PC-3 (cell line): ENCODE data around the gene NNMT. TPM values are rescaled to one million over a fixed set of nuclear protein-coding genes. Genes with fewer than 3 reads are reported as not detected.

ENCODE experiments used
- ATAC-seq: fragments of 200-7000 bp; cut with Tn5 transposase; 2 replicates; pipeline ENCODE4 v1.9.1; 2020; ENCODE audit warnings: mild to moderate bottlenecking, moderate library complexity
- BruUV-seq: library from RNA; stranded (reverse); fragments of 400-500 nt; replicated peaks from 2 replicates; lab custom pipeline; 2021; lab: Mats Ljungman, UMichigan
- CTCF ChIA-PET: fragments of 300-600 bp; sonication (Branson Sonifier 250); formaldehyde crosslinking; loops from one replicate; lab custom pipeline; 2022; ENCODE audit warnings: antibody characterized with exemption; lab: Charles Lee
- POLR2A ChIA-PET: fragments of 300-600 bp; sonication (Branson Sonifier 250); formaldehyde crosslinking; loops from one replicate; lab custom pipeline; 2022; ENCODE audit warnings: antibody characterized with exemption; ENCODE audit not compliant: unreplicated experiment; lab: Charles Lee
- DNase-seq: peaks from one replicate; pipeline ENCODE4 v3.0.0-alpha.2; 2015
- H2AFZ ChIP-seq: fragments of 300-600 bp; sonication (generic); 2 replicates; pipeline ENCODE4 v1.6.0; 2016; ENCODE audit warnings: antibody characterized with exemption, low read length
- H3F3A ChIP-seq: fragments of 300-600 bp; sonication (generic); one replicate; pipeline ENCODE4 v1.6.0; 2017; ENCODE audit warnings: antibody characterized with exemption, low read length, control low read depth, mild to moderate bottlenecking; ENCODE audit not compliant: unreplicated experiment
- H3K27ac ChIP-seq: fragments of 300-600 bp; sonication (generic); 2 replicates; pipeline ENCODE4 v1.5.1; 2016; ENCODE audit warnings: mild to moderate bottlenecking, low read length
- H3K27me3 ChIP-seq: fragments of 300-600 bp; sonication (generic); 2 replicates; pipeline ENCODE4 v1.6.1; 2016; ENCODE audit warnings: low read length, mixed read lengths
- H3K36me3 ChIP-seq: fragments of 300-600 bp; sonication (generic); 2 replicates; pipeline ENCODE4 v1.6.1; 2016; ENCODE audit warnings: low read depth, mixed run types, low read length, mixed read lengths
- H3K4me1 ChIP-seq: fragments of 300-600 bp; sonication (generic); 2 replicates; pipeline ENCODE4 v1.5.1; 2016; ENCODE audit warnings: low read length; ENCODE audit not compliant: insufficient read depth
- H3K4me2 ChIP-seq: fragments of 300-600 bp; sonication (generic); 2 replicates; pipeline ENCODE4 v1.6.0; 2016; ENCODE audit warnings: low read length
- H3K4me3 ChIP-seq: fragments of 300-600 bp; sonication (generic); 2 replicates; pipeline ENCODE4 v1.5.1; 2016; ENCODE audit warnings: mild to moderate bottlenecking, low read length, mixed read lengths
- H3K79me2 ChIP-seq: fragments of 300-600 bp; sonication (generic); 2 replicates; pipeline ENCODE4 v1.6.1; 2017; ENCODE audit warnings: low read length, mixed read lengths
- H3K9ac ChIP-seq: fragments of 300-600 bp; sonication (generic); 2 replicates; pipeline ENCODE4 v1.6.0; 2016; ENCODE audit warnings: mild to moderate bottlenecking, low read length
- H3K9me2 ChIP-seq: fragments of 300-600 bp; sonication (generic); replicated peaks from 2 replicates; pipeline ENCODE4 v1.6.1; 2016; ENCODE audit warnings: mixed run types, low read length, mixed read lengths
- H3K9me3 ChIP-seq: fragments of 300-600 bp; sonication (generic); 2 replicates; pipeline ENCODE4 v1.6.1; 2016; ENCODE audit warnings: low read length, mixed read lengths
- H4K20me1 ChIP-seq: fragments of 300-600 bp; sonication (generic); 2 replicates; pipeline ENCODE4 v1.6.1; 2016; ENCODE audit warnings: low read length, mixed read lengths
- EZH2 ChIP-seq: fragments of 300-600 bp; sonication (generic); IDR thresholded peaks from one replicate; pipeline ENCODE4 v1.6.1; 2017; ENCODE audit warnings: antibody characterized with exemption, mild to moderate bottlenecking, low read length; ENCODE audit not compliant: unreplicated experiment
- EZH2phosphoT487 ChIP-seq: fragments of 300-600 bp; sonication (generic); IDR thresholded peaks from 2 replicates; pipeline ENCODE4 v1.6.1; 2018; ENCODE audit warnings: mild to moderate bottlenecking, antibody characterized with exemption, low read length, borderline replicate concordance
- intact Hi-C: fragments of 100-400 bp; cut with micrococcal nuclease; formaldehyde crosslinking; loops from 2 replicates; pipeline ENCODE4 v1.9.0; 2023
- total RNA-seq: library from RNA; depleted of rRNA; stranded (reverse); fragments of >200 nt; gene quantifications from 2 replicates; pipeline ENCODE4 v1.2.3, GENCODE V29; 2014
- TF ChIP-seq, protein P1 (sequence below): fragments of 300-600 bp; sonication (generic); conservative IDR thresholded peaks from 2 replicates; pipeline ENCODE4 v1.5.1; 2017; ENCODE audit warnings: antibody characterized with exemption, low read depth, mild to moderate bottlenecking, low read length

The NNMT gene
- total RNA-seq, 1 experiment from 2014 or later = 23.3 TPM

DNA sequence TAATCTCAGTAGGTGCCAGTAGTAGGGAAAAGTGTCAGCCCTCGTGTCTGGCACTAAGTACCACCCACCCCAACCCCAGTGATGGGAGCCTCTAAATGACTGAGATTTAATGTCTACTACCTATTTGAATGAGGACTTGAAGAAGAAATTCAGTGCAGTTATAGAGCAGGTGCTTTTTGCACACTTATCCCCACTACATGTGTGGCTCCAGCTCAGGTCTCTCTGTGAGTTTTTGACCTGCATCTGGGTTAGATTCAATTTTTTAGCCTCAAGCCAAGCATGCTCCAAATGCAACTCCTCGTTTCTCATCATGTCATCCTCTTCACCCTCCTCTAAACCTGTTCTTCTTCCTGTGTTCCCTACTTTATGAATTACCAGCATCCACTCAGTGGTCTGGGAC lies 24.9 kb upstream of the NNMT start:
- Histone ChIP-seq H3F3A (no peaks in the 10 kb centered on the region), H3K9ac (no peak overlapping the region), H3K4me3 (no peak overlapping the region), H3K4me2 (no peak overlapping the region), H3K9me2 (no peaks in the 10 kb centered on the region), H3K9me3 (no peaks in the 10 kb centered on the region), H3K27me3 (peaks cover 82% of the 10 kb centered on the region), H3K79me2 (no peaks in the 10 kb centered on the region), H3K4me1 (no peaks in the 10 kb centered on the region), H4K20me1 (no peaks in the 10 kb centered on the region), H3K27ac (no peak overlapping the region), H3K36me3 (no peaks in the 10 kb centered on the region), H2AFZ (no peak overlapping the region)
- no TSS peak for BruUV-seq
- no peak for TF ChIP-seq EZH2
- intact Hi-C loops = no loop called here
- ATAC-seq (no peak), DNase-seq (no peak)
- CTCF ChIA-PET = no interaction called here
- POLR2A ChIA-PET = no interaction called here

DNA sequence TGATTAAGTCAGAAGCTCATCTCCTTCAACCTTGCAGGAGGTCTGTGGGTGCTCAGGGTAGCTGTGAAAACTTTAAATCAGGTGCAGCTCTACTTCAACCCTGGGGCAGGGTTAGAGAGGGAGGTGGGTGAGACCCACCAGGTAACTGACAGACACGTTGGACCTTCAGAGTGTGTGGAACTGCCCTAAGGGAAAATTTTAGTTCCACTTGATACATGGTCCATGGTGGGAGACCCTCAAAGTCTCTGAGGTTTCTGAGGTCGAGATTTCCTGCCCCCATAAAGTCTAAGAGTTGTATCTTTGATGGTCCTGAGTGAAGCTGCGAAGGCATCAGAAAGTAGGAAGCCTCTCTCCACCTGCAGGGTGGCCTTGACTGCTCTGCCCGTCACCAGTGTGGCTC lies 23.9 kb upstream of the NNMT start:
- H3K27ac ChIP-seq = no peak overlapping the region
- H3K79me2 ChIP-seq = no peaks in the 10 kb centered on the region
- H3K27me3 ChIP-seq = peaks cover 82% of the 10 kb centered on the region
- ATAC-seq (no peak), DNase-seq (no peak)
- H3K4me2 ChIP-seq = no peak overlapping the region
- no peaks in the 10 kb centered on the region for H3F3A ChIP-seq
- no peaks in the 10 kb centered on the region for H3K9me3 ChIP-seq
- ChIA-PET CTCF (interaction anchor here (1.1 kb wide), 1 partner anchor 11 kb away, joined by 4 read pairs; no protein-coding TSS in a partner anchor), POLR2A (no interaction called here)
- no peak overlapping the region for H3K4me3 ChIP-seq
- no peak overlapping the region for H2AFZ ChIP-seq
- no peak overlapping the region for H3K9ac ChIP-seq
- H3K9me2 ChIP-seq = no peaks in the 10 kb centered on the region
- H4K20me1 ChIP-seq = no peaks in the 10 kb centered on the region
- H3K36me3 ChIP-seq = no peaks in the 10 kb centered on the region
- TF ChIP-seq EZH2 (no peak), EZH2phosphoT487 (no peak)
- TF ChIP-seq, protein P1, sequence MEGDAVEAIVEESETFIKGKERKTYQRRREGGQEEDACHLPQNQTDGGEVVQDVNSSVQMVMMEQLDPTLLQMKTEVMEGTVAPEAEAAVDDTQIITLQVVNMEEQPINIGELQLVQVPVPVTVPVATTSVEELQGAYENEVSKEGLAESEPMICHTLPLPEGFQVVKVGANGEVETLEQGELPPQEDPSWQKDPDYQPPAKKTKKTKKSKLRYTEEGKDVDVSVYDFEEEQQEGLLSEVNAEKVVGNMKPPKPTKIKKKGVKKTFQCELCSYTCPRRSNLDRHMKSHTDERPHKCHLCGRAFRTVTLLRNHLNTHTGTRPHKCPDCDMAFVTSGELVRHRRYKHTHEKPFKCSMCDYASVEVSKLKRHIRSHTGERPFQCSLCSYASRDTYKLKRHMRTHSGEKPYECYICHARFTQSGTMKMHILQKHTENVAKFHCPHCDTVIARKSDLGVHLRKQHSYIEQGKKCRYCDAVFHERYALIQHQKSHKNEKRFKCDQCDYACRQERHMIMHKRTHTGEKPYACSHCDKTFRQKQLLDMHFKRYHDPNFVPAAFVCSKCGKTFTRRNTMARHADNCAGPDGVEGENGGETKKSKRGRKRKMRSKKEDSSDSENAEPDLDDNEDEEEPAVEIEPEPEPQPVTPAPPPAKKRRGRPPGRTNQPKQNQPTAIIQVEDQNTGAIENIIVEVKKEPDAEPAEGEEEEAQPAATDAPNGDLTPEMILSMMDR = no peak
- intact Hi-C loops = no loop called here
- no TSS peak for BruUV-seq
- H3K4me1 ChIP-seq = no peaks in the 10 kb centered on the region

DNA sequence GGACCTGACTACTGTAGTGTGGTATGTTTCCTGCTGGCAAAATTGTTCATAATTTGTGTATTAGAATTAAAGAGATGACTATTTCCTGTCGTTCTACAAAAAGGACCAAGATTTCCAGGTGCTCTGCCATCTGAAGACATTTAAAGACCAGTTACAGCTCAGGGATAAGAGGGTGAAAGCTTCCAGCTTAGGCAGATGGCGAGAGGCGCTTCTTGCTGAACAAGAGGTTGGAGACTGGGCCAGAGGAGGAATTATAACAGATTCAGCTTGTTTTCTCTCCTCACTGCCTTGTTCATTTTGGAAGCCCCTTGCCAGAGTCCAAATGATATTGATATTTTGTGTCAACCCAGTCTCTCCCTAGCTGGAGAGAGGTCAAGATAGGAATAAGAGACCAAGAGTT lies 23.1 kb upstream of the NNMT start:
- POLR2A ChIA-PET = no interaction called here
- TF ChIP-seq EZH2phosphoT487 = no peak
- TF ChIP-seq, protein P1 = no peak
- TF ChIP-seq EZH2 = no peak
- H3K4me2 ChIP-seq = no peak overlapping the region
- H3K9ac ChIP-seq = no peak overlapping the region
- H3K27me3 ChIP-seq = peaks cover 78% of the 10 kb centered on the region
- intact Hi-C loops = no loop called here
- no peaks in the 10 kb centered on the region for H3K36me3 ChIP-seq
- no peaks in the 10 kb centered on the region for H3K79me2 ChIP-seq
- no TSS peak for BruUV-seq
- H3F3A ChIP-seq = no peaks in the 10 kb centered on the region
- no peak overlapping the region for H3K4me3 ChIP-seq
- H3K9me2 ChIP-seq = no peaks in the 10 kb centered on the region
- H3K4me1 ChIP-seq = no peaks in the 10 kb centered on the region
- H4K20me1 ChIP-seq = no peaks in the 10 kb centered on the region
- DNase-seq = no peak
- H3K9me3 ChIP-seq = no peaks in the 10 kb centered on the region
- H3K27ac ChIP-seq = no peak overlapping the region
- no peak overlapping the region for H2AFZ ChIP-seq
- CTCF ChIA-PET = interaction anchor here (1.1 kb wide), 1 partner anchor 12 kb away, joined by 4 read pairs; no protein-coding TSS in a partner anchor
- no peak for ATAC-seq
